Measurements from ENCODE around the gene ABHD14A.

The ABHD14A gene

DNA sequence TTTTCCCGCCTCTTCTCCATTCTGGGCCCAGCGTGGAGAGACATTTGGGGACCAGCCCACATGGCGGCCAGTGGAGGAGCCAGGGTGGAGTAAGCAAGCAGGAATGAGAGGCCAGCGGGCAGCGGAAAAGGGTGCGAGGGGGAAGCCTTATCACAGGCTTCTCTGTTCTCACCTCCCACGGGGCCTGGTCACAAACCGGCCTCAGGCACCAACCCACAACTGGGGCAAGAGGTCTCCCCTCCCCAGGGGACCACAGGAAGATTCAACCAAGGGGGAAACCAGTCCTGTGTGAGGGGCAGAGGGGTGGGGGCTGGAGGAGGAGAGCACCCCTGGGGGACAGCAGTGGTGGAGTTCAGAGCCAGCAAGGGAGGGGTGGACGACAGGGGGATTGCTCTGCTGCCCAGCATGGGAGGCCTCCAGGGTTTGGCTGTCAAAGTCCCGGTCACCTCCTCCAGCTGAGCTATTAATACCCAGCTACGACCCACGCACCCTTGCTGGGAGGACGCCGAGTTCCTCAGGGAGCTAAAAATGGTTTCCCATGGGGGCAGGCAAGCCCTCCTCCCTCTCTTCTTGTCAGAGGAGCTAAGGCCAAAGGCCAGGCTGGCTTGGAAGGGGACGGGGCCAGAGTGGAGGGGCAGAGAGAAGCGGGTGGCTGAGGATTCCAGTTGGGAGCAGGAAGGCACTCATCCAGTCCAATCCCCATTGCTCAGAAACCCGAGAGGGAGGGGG is 44.7 kb downstream of the ABHD14A start:
- Histone ChIP-seq H3K79me2 (ENCODE audit: low read length) (no peaks in the 10 kb centered on the region), H3F3A (ENCODE audit: insufficient read depth, low read length) (no peaks in the 10 kb centered on the region), H3K9me3 (replicated peaks; ENCODE audit: insufficient read depth, low read length) (no peaks in the 10 kb centered on the region), H3K27me3 (replicated peaks; ENCODE audit: insufficient read depth, low read length) (no peaks in the 10 kb centered on the region), H3K27ac (ENCODE audit: low read length) (no peak overlapping the region), H3K4me3 (ENCODE audit: low read length) (no peak overlapping the region), H4K20me1 (ENCODE audit: insufficient read depth, low read length) (no peaks in the 10 kb centered on the region), H3K4me1 (ENCODE audit: low read length) (no peaks in the 10 kb centered on the region), H2AFZ (ENCODE audit: low read length) (no peak overlapping the region), H3K9me2 (replicated peaks; ENCODE audit: insufficient read depth, low read length) (no peaks in the 10 kb centered on the region), H3K4me2 (ENCODE audit: low read depth, low read length) (no peak overlapping the region), H3K36me3 (replicated peaks; ENCODE audit: insufficient read depth, low read length) (no peaks in the 10 kb centered on the region), H3K9ac (ENCODE audit: low read length) (no peak overlapping the region)
- TF ChIP-seq EZH2 (optimal IDR thresholded peaks at IDR 0.05; ENCODE audit: low read depth, low read length) (no peak), CTCF (IDR thresholded peaks at IDR 0.05; ENCODE audit: low read length) (no peak), EZH2phosphoT487 (IDR thresholded peaks at IDR 0.05; ENCODE audit: low read length) (no peak)
- no peak for DNase-seq

GRCh38 chr3:52020796-52021195 is 45.9 kb downstream of the ABHD14A start:
- TF ChIP-seq EZH2 (optimal IDR thresholded peaks at IDR 0.05; ENCODE audit: low read depth, low read length) (no peak), EZH2phosphoT487 (IDR thresholded peaks at IDR 0.05; ENCODE audit: low read length) (no peak), CTCF (IDR thresholded peaks at IDR 0.05; ENCODE audit: low read length) (no peak)
- no peak for DNase-seq
- H3K79me2 ChIP-seq (ENCODE audit: low read length) = no peaks in the 10 kb centered on the region
- H3K4me3 ChIP-seq (ENCODE audit: low read length) = no peak overlapping the region
- no peak overlapping the region for H3K27ac ChIP-seq (ENCODE audit: low read length)
- H3K9me2 ChIP-seq (replicated peaks; ENCODE audit: insufficient read depth, low read length) = no peaks in the 10 kb centered on the region
- H3K27me3 ChIP-seq (replicated peaks; ENCODE audit: insufficient read depth, low read length) = no peaks in the 10 kb centered on the region
- no peaks in the 10 kb centered on the region for H3K36me3 ChIP-seq (replicated peaks; ENCODE audit: insufficient read depth, low read length)
- no peaks in the 10 kb centered on the region for H3K4me1 ChIP-seq (ENCODE audit: low read length)
- H3K9ac ChIP-seq (ENCODE audit: low read length) = no peak overlapping the region
- no peak overlapping the region for H3K4me2 ChIP-seq (ENCODE audit: low read depth, low read length)
- H3F3A ChIP-seq (ENCODE audit: insufficient read depth, low read length) = no peaks in the 10 kb centered on the region
- no peak overlapping the region for H2AFZ ChIP-seq (ENCODE audit: low read length)
- no peaks in the 10 kb centered on the region for H4K20me1 ChIP-seq (ENCODE audit: insufficient read depth, low read length)
- no peaks in the 10 kb centered on the region for H3K9me3 ChIP-seq (replicated peaks; ENCODE audit: insufficient read depth, low read length)

- no peaks in the 10 kb centered on the region for H3F3A ChIP-seq (ENCODE audit: insufficient read depth, low read length)
- H3K4me3 ChIP-seq (ENCODE audit: low read length) = no peak overlapping the region
- TF ChIP-seq EZH2 (optimal IDR thresholded peaks at IDR 0.05; ENCODE audit: low read depth, low read length) = no peak
- no peak for TF ChIP-seq EZH2phosphoT487 (IDR thresholded peaks at IDR 0.05; ENCODE audit: low read length)
- TF ChIP-seq CTCF (IDR thresholded peaks at IDR 0.05; ENCODE audit: low read length) = no peak
- H3K9me3 ChIP-seq (replicated peaks; ENCODE audit: insufficient read depth, low read length) = no peaks in the 10 kb centered on the region
- H4K20me1 ChIP-seq (ENCODE audit: insufficient read depth, low read length) = no peaks in the 10 kb centered on the region
- no peaks in the 10 kb centered on the region for H3K79me2 ChIP-seq (ENCODE audit: low read length)
- H3K36me3 ChIP-seq (replicated peaks; ENCODE audit: insufficient read depth, low read length) = no peaks in the 10 kb centered on the region
- no peak overlapping the region for H3K4me2 ChIP-seq (ENCODE audit: low read depth, low read length)
- no peak overlapping the region for H2AFZ ChIP-seq (ENCODE audit: low read length)
- no peaks in the 10 kb centered on the region for H3K27me3 ChIP-seq (replicated peaks; ENCODE audit: insufficient read depth, low read length)
- H3K9me2 ChIP-seq (replicated peaks; ENCODE audit: insufficient read depth, low read length) = no peaks in the 10 kb centered on the region
- no peaks in the 10 kb centered on the region for H3K4me1 ChIP-seq (ENCODE audit: low read length)
- DNase-seq = no peak
- no peak overlapping the region for H3K27ac ChIP-seq (ENCODE audit: low read length)
- H3K9ac ChIP-seq (ENCODE audit: low read length) = no peak overlapping the region
Observed at GRCh38 chr3:52021489-52022268, 46.8 kb downstream of the ABHD14A start.

All from MM.1S (cell line).